Keratinocyte (primary cell): Measurements from ENCODE around the gene JAKMIP2.

Experiments used
- CTCF ChIP-seq, 3 experiments: IDR thresholded peaks in 1 of 3; conservative IDR thresholded peaks in 1 of 3; optimal IDR thresholded peaks in 1 of 3; 2 replicates in 2 of 3; 3 replicates in 1 of 3; pipeline versions ENCODE3 to v1.5.1; 2011; ENCODE audit warnings: low read length in 3 of 3, mild to moderate bottlenecking in 3 of 3, moderate library complexity in 2 of 3, control low read depth in 1 of 3, inconsistent platforms in 1 of 3; ENCODE audit not compliant: insufficient read depth in 2 of 3; ENCODE audit errors: extremely low read depth in 1 of 3
- EZH2 ChIP-seq: IDR thresholded peaks from one replicate; pipeline ENCODE4 v1.6.1; 2012; ENCODE audit warnings: inconsistent platforms, mild to moderate bottlenecking, low read length, moderate library complexity

DNA sequence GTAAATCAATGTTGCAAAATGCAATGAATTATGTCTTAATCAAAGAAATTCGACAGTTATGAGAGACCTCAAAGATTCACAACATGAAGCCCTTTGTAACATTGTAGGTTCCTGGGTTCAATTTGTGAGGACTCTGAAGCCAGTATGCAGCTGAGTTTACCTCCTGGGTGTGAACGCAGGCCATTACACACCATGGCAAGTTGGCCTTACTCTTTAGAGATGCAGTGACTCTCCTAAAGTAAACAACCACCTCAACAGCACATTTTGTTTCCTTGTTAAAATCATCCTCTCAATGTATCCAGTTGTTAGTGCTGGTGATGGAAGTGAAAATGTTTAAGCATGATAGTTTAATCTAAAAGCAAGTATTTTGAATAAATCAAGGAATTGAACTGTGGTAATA, 73.8 kb downstream of the JAKMIP2 start:
- TF ChIP-seq CTCF (optimal IDR thresholded peaks at IDR 0.05 in 1 of 3, IDR thresholded peaks at IDR 0.05 in 1 of 3, conservative IDR thresholded peaks at IDR 0.05 in 1 of 3; ENCODE audit: extremely low read depth in 1 of 3, insufficient read depth in 2 of 3, low read length in 3 of 3) (no peak), EZH2 (no peak)
